ENCODE measurements around the gene MAST2.

The MAST2 gene

GRCh38 chr1:46064708-46065107, 261.3 kb downstream of the MAST2 start:
- H3K9me3 ChIP-seq (ENCODE audit: control insufficient read depth in 1 of 2, low read length in 2 of 2): no peaks in the 10 kb centered on the region
- peaks cover 8 to 28% of the 10 kb centered on the region in 2 donors for H3K4me1 ChIP-seq (ENCODE audit: control insufficient read depth in 1 of 2, insufficient read depth in 2 of 2, low read length in 2 of 2)

GRCh38 chr1:46065405-46065804, 262.0 kb downstream of the MAST2 start:
- no peak overlapping the region for H3K4me3 ChIP-seq (ENCODE audit: low read depth in 1 of 2, low read length in 2 of 2)
- H3K27ac ChIP-seq (ENCODE audit: low read depth, low read length): no peak overlapping the region
- H3K4me1 ChIP-seq (ENCODE audit: control insufficient read depth in 1 of 2, insufficient read depth in 2 of 2, low read length in 2 of 2): peaks cover 10 to 28% of the 10 kb centered on the region in 2 donors
- H3K9ac ChIP-seq (ENCODE audit: low read depth in 1 of 2, low read length in 2 of 2): peak overlapping the region in 1 of 2 donors; percentile 4
- H3K9me3 ChIP-seq (ENCODE audit: control insufficient read depth in 1 of 2, low read length in 2 of 2): no peaks in the 10 kb centered on the region
- H3K27me3 ChIP-seq (ENCODE audit: control insufficient read depth in 1 of 2, insufficient read depth in 2 of 2, low read length in 2 of 2): no peaks in the 10 kb centered on the region
- peaks cover 3 to 6% of the 10 kb centered on the region in 2 donors for H3K36me3 ChIP-seq (ENCODE audit: control insufficient read depth in 1 of 2, insufficient read depth in 2 of 2, low read length in 2 of 2)

More at GRCh38 chr1:46064708-46065107, 261.3 kb downstream of the MAST2 start:
- Histone ChIP-seq H3K27ac (ENCODE audit: low read depth, low read length) (no peak overlapping the region), H3K36me3 (ENCODE audit: control insufficient read depth in 1 of 2, insufficient read depth in 2 of 2, low read length in 2 of 2) (peaks cover 3 to 6% of the 10 kb centered on the region in 2 donors), H3K27me3 (ENCODE audit: control insufficient read depth in 1 of 2, insufficient read depth in 2 of 2, low read length in 2 of 2) (no peaks in the 10 kb centered on the region), H3K9ac (ENCODE audit: low read depth in 1 of 2, low read length in 2 of 2) (peak overlapping the region in 1 of 2 donors; percentile 4), H3K4me3 (ENCODE audit: low read depth in 1 of 2, low read length in 2 of 2) (no peak overlapping the region)

DNA sequence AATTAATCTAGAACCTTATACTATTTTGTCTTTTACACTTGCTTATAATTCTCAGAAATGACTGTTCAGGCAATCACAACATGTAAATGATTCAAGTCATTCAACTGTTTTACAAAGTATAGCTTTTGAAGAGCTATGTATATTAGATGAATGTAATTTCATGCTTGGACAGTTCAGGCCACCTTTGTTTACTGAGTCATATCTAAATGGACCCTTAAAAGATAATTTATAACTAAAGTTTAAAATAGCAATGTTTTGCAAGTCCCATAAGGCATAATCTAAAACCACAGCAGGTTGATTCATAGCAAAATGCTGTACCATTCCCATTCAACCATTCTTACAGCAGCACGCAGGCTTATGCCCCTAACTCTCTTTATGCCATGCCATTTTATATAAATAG, 264.2 kb downstream of the MAST2 start:
- Histone ChIP-seq H3K4me1 (ENCODE audit: control insufficient read depth in 1 of 2, insufficient read depth in 2 of 2, low read length in 2 of 2) (peaks cover 12 to 25% of the 10 kb centered on the region in 2 donors), H3K9ac (ENCODE audit: low read depth in 1 of 2, low read length in 2 of 2) (no peak overlapping the region), H3K9me3 (ENCODE audit: control insufficient read depth in 1 of 2, low read length in 2 of 2) (no peaks in the 10 kb centered on the region), H3K27me3 (ENCODE audit: control insufficient read depth in 1 of 2, insufficient read depth in 2 of 2, low read length in 2 of 2) (no peaks in the 10 kb centered on the region), H3K27ac (ENCODE audit: low read depth, low read length) (no peak overlapping the region), H3K4me3 (ENCODE audit: low read depth in 1 of 2, low read length in 2 of 2) (no peak overlapping the region), H3K36me3 (ENCODE audit: control insufficient read depth in 1 of 2, insufficient read depth in 2 of 2, low read length in 2 of 2) (no peaks in the 10 kb centered on the region)

GRCh38 chr1:46068525-46068924, 265.1 kb downstream of the MAST2 start:
- Histone ChIP-seq H3K4me1 (ENCODE audit: control insufficient read depth in 1 of 2, insufficient read depth in 2 of 2, low read length in 2 of 2) (peaks cover 6 to 16% of the 10 kb centered on the region in 2 donors), H3K4me3 (ENCODE audit: low read depth in 1 of 2, low read length in 2 of 2) (no peak overlapping the region), H3K36me3 (ENCODE audit: control insufficient read depth in 1 of 2, insufficient read depth in 2 of 2, low read length in 2 of 2) (no peaks in the 10 kb centered on the region), H3K27ac (ENCODE audit: low read depth, low read length) (no peak overlapping the region), H3K9ac (ENCODE audit: low read depth in 1 of 2, low read length in 2 of 2) (no peak overlapping the region), H3K9me3 (ENCODE audit: control insufficient read depth in 1 of 2, low read length in 2 of 2) (no peaks in the 10 kb centered on the region), H3K27me3 (ENCODE audit: control insufficient read depth in 1 of 2, insufficient read depth in 2 of 2, low read length in 2 of 2) (no peaks in the 10 kb centered on the region)

DNA sequence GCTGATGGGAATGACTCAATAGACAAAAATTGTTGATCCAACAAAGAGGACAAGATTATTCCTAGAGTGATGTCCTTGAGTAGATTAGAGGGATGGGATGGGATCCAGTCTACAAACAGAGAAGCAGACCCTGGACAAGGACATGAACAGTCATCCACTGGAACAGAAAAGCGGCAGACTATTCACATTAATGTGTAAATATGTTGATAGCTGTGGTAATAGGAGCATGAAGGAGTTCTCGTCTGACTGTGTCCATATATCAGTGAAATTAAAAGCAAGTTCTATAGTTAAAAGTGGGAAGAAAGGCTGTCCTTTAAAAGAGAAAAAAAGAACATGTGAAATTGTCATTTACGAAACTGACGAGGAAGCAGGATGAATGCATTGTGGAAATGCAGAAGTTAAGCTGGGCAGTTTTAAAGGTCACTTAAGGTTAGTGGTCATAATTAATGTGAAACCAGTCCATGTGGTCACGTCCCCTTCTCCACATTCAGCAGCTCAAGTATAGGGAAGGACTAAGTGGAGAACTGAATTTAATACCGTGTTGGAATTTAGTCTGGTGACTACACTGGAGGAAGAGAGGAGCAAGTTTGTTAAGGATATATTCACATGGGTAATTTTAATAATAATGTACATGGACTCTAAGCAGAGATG, 266.9 kb downstream of the MAST2 start:
- peaks cover 4 to 7% of the 10 kb centered on the region in 2 donors for H3K4me1 ChIP-seq (ENCODE audit: control insufficient read depth in 1 of 2, insufficient read depth in 2 of 2, low read length in 2 of 2)
- H3K4me3 ChIP-seq (ENCODE audit: low read depth in 1 of 2, low read length in 2 of 2): no peak overlapping the region
- peaks cover 0 to 6% of the 10 kb centered on the region in 2 donors for H3K36me3 ChIP-seq (ENCODE audit: control insufficient read depth in 1 of 2, insufficient read depth in 2 of 2, low read length in 2 of 2)
- H3K27ac ChIP-seq (ENCODE audit: low read depth, low read length): no peak overlapping the region
- no peak overlapping the region for H3K9ac ChIP-seq (ENCODE audit: low read depth in 1 of 2, low read length in 2 of 2)
- H3K27me3 ChIP-seq (ENCODE audit: control insufficient read depth in 1 of 2, insufficient read depth in 2 of 2, low read length in 2 of 2): no peaks in the 10 kb centered on the region
- no peaks in the 10 kb centered on the region for H3K9me3 ChIP-seq (ENCODE audit: control insufficient read depth in 1 of 2, low read length in 2 of 2)

DNA sequence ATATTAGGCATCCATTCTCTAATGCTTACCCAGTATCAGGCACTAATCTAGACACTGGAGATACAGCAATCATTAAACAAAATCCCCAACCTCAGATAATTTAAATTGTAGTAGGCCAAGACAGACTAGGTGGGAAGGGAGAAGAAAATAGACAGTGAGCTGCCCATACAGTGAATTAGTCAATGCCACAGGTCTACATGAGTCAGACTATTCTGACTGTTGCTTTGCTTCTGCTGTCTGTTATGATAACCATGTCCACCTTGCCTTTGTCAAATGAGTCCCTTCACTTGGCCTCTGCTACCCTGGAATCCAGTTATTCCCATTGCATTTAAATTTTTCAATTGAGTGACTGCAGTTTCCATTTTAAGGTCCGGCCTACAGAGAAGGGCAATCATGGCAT, 269.6 kb downstream of the MAST2 start:
- Histone ChIP-seq H3K9ac (ENCODE audit: low read depth in 1 of 2, low read length in 2 of 2) (no peak overlapping the region), H3K4me1 (ENCODE audit: control insufficient read depth in 1 of 2, insufficient read depth in 2 of 2, low read length in 2 of 2) (peaks cover 0 to 4% of the 10 kb centered on the region in 2 donors), H3K9me3 (ENCODE audit: control insufficient read depth in 1 of 2, low read length in 2 of 2) (no peaks in the 10 kb centered on the region), H3K36me3 (ENCODE audit: control insufficient read depth in 1 of 2, insufficient read depth in 2 of 2, low read length in 2 of 2) (peaks cover 0 to 6% of the 10 kb centered on the region in 2 donors), H3K27ac (ENCODE audit: low read depth, low read length) (no peak overlapping the region), H3K4me3 (ENCODE audit: low read depth in 1 of 2, low read length in 2 of 2) (no peak overlapping the region), H3K27me3 (ENCODE audit: control insufficient read depth in 1 of 2, insufficient read depth in 2 of 2, low read length in 2 of 2) (no peaks in the 10 kb centered on the region)

GRCh38 chr1:46076343-46076742, 272.9 kb downstream of the MAST2 start:
- H3K9ac ChIP-seq (ENCODE audit: low read depth in 1 of 2, low read length in 2 of 2): no peak overlapping the region
- H3K36me3 ChIP-seq (ENCODE audit: control insufficient read depth in 1 of 2, insufficient read depth in 2 of 2, low read length in 2 of 2): peaks cover 0 to 6% of the 10 kb centered on the region in 2 donors
- H3K27ac ChIP-seq (ENCODE audit: low read depth, low read length): no peak overlapping the region
- H3K27me3 ChIP-seq (ENCODE audit: control insufficient read depth in 1 of 2, insufficient read depth in 2 of 2, low read length in 2 of 2): no peaks in the 10 kb centered on the region
- no peaks in the 10 kb centered on the region for H3K9me3 ChIP-seq (ENCODE audit: control insufficient read depth in 1 of 2, low read length in 2 of 2)
- H3K4me3 ChIP-seq (ENCODE audit: low read depth in 1 of 2, low read length in 2 of 2): no peak overlapping the region
- H3K4me1 ChIP-seq (ENCODE audit: control insufficient read depth in 1 of 2, insufficient read depth in 2 of 2, low read length in 2 of 2): no peaks in the 10 kb centered on the region

GRCh38 chr1:46077644-46078043, 274.2 kb downstream of the MAST2 start:
- H3K4me3 ChIP-seq (ENCODE audit: low read depth in 1 of 2, low read length in 2 of 2): no peak overlapping the region
- peaks cover 0 to 6% of the 10 kb centered on the region in 2 donors for H3K36me3 ChIP-seq (ENCODE audit: control insufficient read depth in 1 of 2, insufficient read depth in 2 of 2, low read length in 2 of 2)
- H3K9ac ChIP-seq (ENCODE audit: low read depth in 1 of 2, low read length in 2 of 2): no peak overlapping the region
- H3K9me3 ChIP-seq (ENCODE audit: control insufficient read depth in 1 of 2, low read length in 2 of 2): no peaks in the 10 kb centered on the region
- H3K27me3 ChIP-seq (ENCODE audit: control insufficient read depth in 1 of 2, insufficient read depth in 2 of 2, low read length in 2 of 2): no peaks in the 10 kb centered on the region
- no peak overlapping the region for H3K27ac ChIP-seq (ENCODE audit: low read depth, low read length)
- H3K4me1 ChIP-seq (ENCODE audit: control insufficient read depth in 1 of 2, insufficient read depth in 2 of 2, low read length in 2 of 2): no peaks in the 10 kb centered on the region

GRCh38 chr1:46080257-46080656, 276.8 kb downstream of the MAST2 start:
- no peak overlapping the region for H3K9ac ChIP-seq (ENCODE audit: low read depth in 1 of 2, low read length in 2 of 2)
- H3K27ac ChIP-seq (ENCODE audit: low read depth, low read length): no peak overlapping the region
- peaks cover 0 to 5% of the 10 kb centered on the region in 2 donors for H3K9me3 ChIP-seq (ENCODE audit: control insufficient read depth in 1 of 2, low read length in 2 of 2)
- H3K4me3 ChIP-seq (ENCODE audit: low read depth in 1 of 2, low read length in 2 of 2): no peak overlapping the region
- no peaks in the 10 kb centered on the region for H3K27me3 ChIP-seq (ENCODE audit: control insufficient read depth in 1 of 2, insufficient read depth in 2 of 2, low read length in 2 of 2)
- no peaks in the 10 kb centered on the region for H3K36me3 ChIP-seq (ENCODE audit: control insufficient read depth in 1 of 2, insufficient read depth in 2 of 2, low read length in 2 of 2)
- no peaks in the 10 kb centered on the region for H3K4me1 ChIP-seq (ENCODE audit: control insufficient read depth in 1 of 2, insufficient read depth in 2 of 2, low read length in 2 of 2)

DNA sequence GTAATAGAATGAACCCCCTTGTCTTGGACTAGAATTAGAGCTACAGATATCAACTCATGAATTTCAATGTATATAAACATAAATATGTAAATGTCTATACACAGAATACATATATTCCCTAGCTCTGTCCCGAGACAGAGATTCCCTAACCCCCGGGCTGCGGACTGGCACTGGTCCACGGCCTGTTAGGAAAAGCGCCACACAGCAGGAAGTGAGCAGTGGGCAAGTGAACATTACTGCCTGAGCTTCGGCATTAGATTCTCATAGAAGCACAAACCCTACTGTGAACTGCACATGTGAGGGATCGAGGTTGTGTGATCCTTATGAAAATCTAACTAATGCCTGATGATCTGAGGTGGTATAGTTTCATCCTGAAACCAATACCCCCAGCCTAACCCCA, 277.8 kb downstream of the MAST2 start:
- peaks cover 0 to 5% of the 10 kb centered on the region in 2 donors for H3K9me3 ChIP-seq (ENCODE audit: control insufficient read depth in 1 of 2, low read length in 2 of 2)
- H3K4me3 ChIP-seq (ENCODE audit: low read depth in 1 of 2, low read length in 2 of 2): no peak overlapping the region
- H3K27me3 ChIP-seq (ENCODE audit: control insufficient read depth in 1 of 2, insufficient read depth in 2 of 2, low read length in 2 of 2): no peaks in the 10 kb centered on the region
- no peak overlapping the region for H3K9ac ChIP-seq (ENCODE audit: low read depth in 1 of 2, low read length in 2 of 2)
- H3K4me1 ChIP-seq (ENCODE audit: control insufficient read depth in 1 of 2, insufficient read depth in 2 of 2, low read length in 2 of 2): no peaks in the 10 kb centered on the region
- no peaks in the 10 kb centered on the region for H3K36me3 ChIP-seq (ENCODE audit: control insufficient read depth in 1 of 2, insufficient read depth in 2 of 2, low read length in 2 of 2)
- no peak overlapping the region for H3K27ac ChIP-seq (ENCODE audit: low read depth, low read length)

Measured in duodenal mucosa (tissue), 2 donors.